HFFc6 (cell line): Measurements from ENCODE around the gene HCN4. TPM values are rescaled to one million over a fixed set of nuclear protein-coding genes. Genes with fewer than 3 reads are reported as not detected.

Experiments used
- DNase-seq: peaks from one replicate; pipeline ENCODE4 v3.0.0-alpha.2; 2018
- H3K27ac Mint-ChIP-seq: 2 replicates; pipeline ENCODE4 v1.8.0; 2020; ENCODE audit warnings: mild to moderate bottlenecking, mixed read lengths
- H3K27me3 Mint-ChIP-seq: 2 replicates; pipeline ENCODE4 v1.8.0; 2021; ENCODE audit warnings: mild to moderate bottlenecking, moderate library complexity, mixed read lengths; ENCODE audit not compliant: insufficient read depth
- H3K36me3 Mint-ChIP-seq: 2 replicates; pipeline ENCODE4 v1.8.0; 2021; ENCODE audit warnings: low read depth, mixed read lengths
- H3K4me1 Mint-ChIP-seq: 2 replicates; pipeline ENCODE4 v1.8.0; 2020; ENCODE audit warnings: low read depth, mixed read lengths
- H3K4me3 Mint-ChIP-seq: 2 replicates; pipeline ENCODE4 v1.8.0; 2020; ENCODE audit warnings: mild to moderate bottlenecking, moderate library complexity, mixed read lengths
- H3K9me3 Mint-ChIP-seq: 2 replicates; pipeline ENCODE4 v1.8.0; 2020; ENCODE audit warnings: mild to moderate bottlenecking, mixed read lengths
- CTCF ChIP-seq: fragments of 200-600 bp; sonication (generic); IDR thresholded peaks from 2 replicates; pipeline ENCODE4 v1.5.0; 2021; ENCODE audit warnings: antibody characterized with exemption, mild to moderate bottlenecking
- total RNA-seq, 6 experiments: library from RNA; stranded (reverse); fragmentation: NEBNext Ultra II Directional; extraction: Animal tissue kit (Norgen Biotek cat#: 25700); gene quantifications; 2 replicates in 1 of 6; 3 replicates in 5 of 6; pipeline ENCODE4 v1.2.3, GENCODE V29; 2021

The HCN4 gene
- total RNA-seq, 6 experiments from 2014 or later = not detected

GRCh38 chr15:73335026-73335425 lies 33.7 kb downstream of the HCN4 start:
- H3K36me3 Mint-ChIP-seq = no peaks in the 10 kb centered on the region
- H3K9me3 Mint-ChIP-seq = no peaks in the 10 kb centered on the region
- DNase-seq = no peak
- TF ChIP-seq CTCF = no peak
- H3K4me1 Mint-ChIP-seq = no peaks in the 10 kb centered on the region
- peaks cover 35% of the 10 kb centered on the region for H3K27me3 Mint-ChIP-seq
- H3K27ac Mint-ChIP-seq = no peak overlapping the region
- no peak overlapping the region for H3K4me3 Mint-ChIP-seq

- Mint-ChIP-seq H3K36me3 (no peaks in the 10 kb centered on the region), H3K4me3 (no peak overlapping the region), H3K27me3 (peaks cover 35% of the 10 kb centered on the region), H3K27ac (no peak overlapping the region), H3K4me1 (no peaks in the 10 kb centered on the region), H3K9me3 (no peaks in the 10 kb centered on the region)
- DNase-seq = no peak
- TF ChIP-seq CTCF = no peak
Measured at GRCh38 chr15:73334086-73334485, 34.7 kb downstream of the HCN4 start.

GRCh38 chr15:73333001-73333400 lies 35.8 kb downstream of the HCN4 start:
- H3K4me1 Mint-ChIP-seq = no peaks in the 10 kb centered on the region
- no peak overlapping the region for H3K4me3 Mint-ChIP-seq
- no peaks in the 10 kb centered on the region for H3K36me3 Mint-ChIP-seq
- no peaks in the 10 kb centered on the region for H3K9me3 Mint-ChIP-seq
- TF ChIP-seq CTCF = no peak
- no peak for DNase-seq
- no peak overlapping the region for H3K27ac Mint-ChIP-seq
- peaks cover 32% of the 10 kb centered on the region for H3K27me3 Mint-ChIP-seq

- Mint-ChIP-seq H3K4me1 (no peaks in the 10 kb centered on the region), H3K9me3 (no peaks in the 10 kb centered on the region), H3K4me3 (no peak overlapping the region), H3K36me3 (no peaks in the 10 kb centered on the region), H3K27ac (no peak overlapping the region), H3K27me3 (peaks cover 26% of the 10 kb centered on the region)
- no peak for DNase-seq
- no peak for TF ChIP-seq CTCF
Measured at GRCh38 chr15:73331991-73332925, 36.5 kb downstream of the HCN4 start.

GRCh38 chr15:73331501-73331900 lies 37.3 kb downstream of the HCN4 start:
- H3K36me3 Mint-ChIP-seq = no peaks in the 10 kb centered on the region
- H3K4me1 Mint-ChIP-seq = no peaks in the 10 kb centered on the region
- no peak overlapping the region for H3K27ac Mint-ChIP-seq

More at GRCh38 chr15:73331501-73331900, 37.3 kb downstream of the HCN4 start:
- H3K27me3 Mint-ChIP-seq = peaks cover 19% of the 10 kb centered on the region
- H3K4me3 Mint-ChIP-seq = no peak overlapping the region
- DNase-seq = no peak
- H3K9me3 Mint-ChIP-seq = no peaks in the 10 kb centered on the region
- no peak for TF ChIP-seq CTCF
